Smooth muscle cell of the coronary artery (primary cell): ENCODE data around the gene CPHXL2. TPM values are rescaled to one million over a fixed set of nuclear protein-coding genes. Genes with fewer than 3 reads are reported as not detected.

ENCODE experiments used
- total RNA-seq: library from RNA; depleted of rRNA; stranded (reverse); fragments of >200 nt; gene quantifications from 2 replicates; pipeline ENCODE4 v1.2.3, GENCODE V29; 2014; ENCODE audit warnings: low replicate concordance

Gene CPHXL2
- total RNA-seq = not detected in 2 replicates

GRCh38 chr16:75676909-75677308 is at the start of gene CPHXL2:
CPHXL2 (minus strand) TSS chr16:75677009; CDS start chr16:75676999, 10 bp downstream.

GRCh38 chr16:75726390-75726789 is 49.6 kb upstream of the CPHXL2 start, which contains the start of gene CPHXL:
CPHXL (minus strand) TSS chr16:75726490; CDS start chr16:75726442, 48 bp downstream.

DNA sequence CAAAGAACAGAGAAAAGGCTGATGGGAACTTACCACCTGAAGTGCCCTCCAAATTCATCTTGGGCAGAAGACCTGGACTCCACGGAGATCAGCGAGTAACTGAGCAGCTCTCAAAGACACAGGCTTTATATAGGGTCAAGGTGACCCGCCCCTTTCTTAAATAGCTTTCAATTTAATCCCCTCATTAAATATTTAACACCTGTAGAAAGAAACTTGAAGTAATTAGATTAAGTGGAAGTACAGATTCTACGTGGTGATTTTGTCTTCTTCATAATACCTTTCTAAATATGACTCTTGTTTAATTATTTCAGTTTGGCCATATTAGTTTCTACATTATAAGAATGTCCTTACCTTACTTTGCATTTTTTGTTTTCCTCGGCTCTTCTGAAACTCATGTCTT is 24.6 kb upstream of the CPHXL2 start, which contains the start of gene DUXB:
TSS of gene DUXB (minus strand) at position 101 of the 400 bp plus-strand sequence. CDS start at position 58, 43 bp downstream.

DNA sequence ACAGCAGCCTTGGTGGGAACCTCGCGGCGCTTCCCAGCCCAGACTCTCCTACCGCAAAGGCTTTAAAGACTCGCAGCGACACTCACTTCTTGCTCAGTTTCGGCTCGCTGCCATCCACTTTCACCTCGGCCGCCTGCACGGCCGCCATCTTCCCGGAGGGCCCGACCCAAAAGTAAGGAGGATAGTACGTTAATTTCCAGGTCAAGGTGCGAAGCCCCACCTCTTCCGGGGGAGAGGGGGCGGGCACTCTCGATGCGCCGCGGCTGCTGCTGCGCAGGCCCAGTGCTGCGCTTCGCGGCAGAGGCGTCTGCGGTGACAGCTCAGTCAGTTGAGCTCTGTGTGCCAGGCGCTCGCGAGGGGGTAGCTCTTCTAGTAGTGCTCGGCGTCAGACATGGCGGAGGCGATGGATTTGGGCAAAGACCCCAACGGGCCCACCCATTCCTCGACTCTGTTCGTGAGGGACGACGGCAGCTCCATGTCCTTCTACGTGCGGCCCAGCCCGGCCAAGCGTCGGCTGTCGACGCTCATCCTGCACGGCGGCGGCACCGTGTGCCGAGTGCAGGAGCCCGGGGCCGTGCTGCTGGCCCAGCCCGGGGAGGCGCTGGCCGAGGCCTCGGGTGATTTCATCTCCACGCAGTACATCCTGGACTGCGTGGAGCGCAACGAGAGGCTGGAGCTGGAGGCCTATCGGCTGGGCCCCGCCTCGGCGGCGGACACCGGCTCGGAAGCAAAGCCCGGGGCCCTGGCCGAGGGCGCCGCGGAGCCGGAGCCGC is 29.1 kb downstream of the CPHXL2 start, which contains the start of the genes KARS1 and TERF2IP:
TSS of gene KARS1 (minus strand) at position 174 of the 773 bp plus-strand sequence. CDS start at position 148, 26 bp downstream.
TSS of gene TERF2IP (plus strand) at position 282 of the 773 bp plus-strand sequence. CDS start at position 392, 110 bp downstream.

DNA sequence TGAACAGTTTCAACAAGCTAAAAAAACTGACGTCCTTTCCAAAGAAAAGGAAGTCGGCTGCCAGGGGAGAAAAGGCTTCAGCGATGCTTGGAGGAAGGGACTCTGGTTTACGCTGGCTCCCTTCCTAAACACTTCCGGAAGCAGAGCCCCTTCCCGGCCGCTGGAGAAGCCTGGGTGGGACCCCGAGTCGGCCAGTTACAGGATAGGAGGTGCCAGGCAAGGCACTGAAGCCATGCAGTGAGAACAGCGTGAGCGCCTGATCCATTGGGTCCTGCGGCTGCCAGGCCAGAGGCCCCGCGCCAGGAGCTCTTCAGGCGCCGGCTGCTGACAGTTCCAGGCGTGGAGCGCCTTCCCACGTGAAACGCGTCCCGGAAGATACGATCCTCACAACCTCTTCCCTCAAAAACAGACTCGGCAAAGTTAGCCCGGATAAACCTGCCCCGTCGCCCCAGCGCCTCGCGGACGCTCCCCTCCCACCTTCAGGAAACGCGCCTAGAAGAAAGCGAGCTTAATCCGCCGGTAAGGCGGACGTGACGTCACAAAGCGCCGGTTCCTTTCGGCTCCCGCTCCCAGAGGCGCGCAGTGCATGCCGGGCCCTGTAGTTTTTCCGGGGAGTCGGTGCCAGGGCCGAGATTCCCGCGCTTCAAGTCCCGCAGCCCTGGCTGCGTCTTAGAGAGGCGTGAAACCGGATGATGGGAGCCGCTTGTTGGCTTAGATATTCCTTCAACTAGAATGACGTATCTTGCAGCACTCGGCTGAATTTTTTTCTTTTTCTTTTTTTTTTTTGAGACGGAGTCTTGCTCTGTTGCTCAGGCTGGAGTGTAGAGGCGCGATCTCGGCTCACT is 53.8 kb downstream of the CPHXL2 start, which contains the start of gene ADAT1:
TSS of gene ADAT1 (minus strand) at position 521 of the 845 bp plus-strand sequence. CDS start 2,482 bp downstream, outside the sequence.

Other genes with a start within 250 kb of the CPHXL2 start
- 44.4 and 142 TPM in 2 replicates for gene CFDP1, start 243.5 kb downstream of the CPHXL2 start, total RNA-seq
- 10.9 and 14.3 TPM in 2 replicates for gene TMEM170A, start 212.3 kb downstream of the CPHXL2 start, total RNA-seq
- gene CHST6, start 181.6 kb downstream of the CPHXL2 start, total RNA-seq = 0.94 and 1.7 TPM in 2 replicates
- gene CHST5, start 140.9 kb downstream of the CPHXL2 start, total RNA-seq = not detected in 2 replicates
- 12.6 and 31.4 TPM in 2 replicates for gene TMEM231, start 120.8 kb downstream of the CPHXL2 start, total RNA-seq
- 28.3 and 32.0 TPM in 2 replicates for gene GABARAPL2, start 110.6 kb downstream of the CPHXL2 start, total RNA-seq
- gene ADAT1, start 53.7 kb downstream of the CPHXL2 start, total RNA-seq = 24.3 and 32.3 TPM in 2 replicates
- 81.3 and 148 TPM in 2 replicates for gene KARS1, start 29.3 kb downstream of the CPHXL2 start, total RNA-seq
- gene TERF2IP, start 29.2 kb downstream of the CPHXL2 start, total RNA-seq = 21.4 and 45.8 TPM in 2 replicates
- not detected in 2 replicates for gene DUXB, start 24.5 kb upstream of the CPHXL2 start, total RNA-seq
- not detected in 2 replicates for gene CPHXL, start 49.5 kb upstream of the CPHXL2 start, total RNA-seq